UCSD-AML1 (cell line): ENCODE measurements around the gene EMID1.
A peak's percentile ranks its signal among the peaks of the same experiment; 100 is the strongest.
"Not testable (repeated sequence)": the region's sequence is repeated elsewhere in the genome, so short reads cannot be mapped to it uniquely, and the experiment has no call there.

ENCODE experiments used
- DNase-seq: peaks from one replicate; lab custom pipeline; 2025; ENCODE audit not compliant: unreplicated experiment; lab: John Stamatoyannopoulos, UW

Gene EMID1

GRCh38 chr22:29208879-29209623 lies 3.4 kb downstream of the EMID1 start:
- no peak for DNase-seq

- no peak for DNase-seq
These were observed 3.9 kb downstream of the EMID1 start for GRCh38 chr22:29209624-29209929.

DNA sequence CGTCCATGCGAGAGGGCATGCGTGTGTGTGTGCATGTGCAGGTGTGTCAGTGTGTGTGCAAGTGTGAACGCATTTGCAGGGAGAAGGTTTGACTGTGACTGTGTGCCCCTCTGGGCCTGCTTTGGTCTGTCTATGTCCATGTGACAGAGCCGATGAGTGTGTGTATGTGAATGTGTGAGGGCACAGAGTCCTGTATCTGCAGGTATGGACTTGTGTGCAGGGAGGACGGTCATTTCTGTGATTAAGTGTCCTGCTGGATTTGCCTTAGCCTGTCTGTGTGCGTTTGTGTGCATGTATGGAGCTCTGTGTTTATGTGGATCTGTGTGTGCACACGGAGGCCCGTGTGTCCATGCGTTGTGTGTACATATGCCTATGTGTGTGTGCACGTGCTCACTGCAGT lies 5.4 kb downstream of the EMID1 start:
- DNase-seq = no peak

DNA sequence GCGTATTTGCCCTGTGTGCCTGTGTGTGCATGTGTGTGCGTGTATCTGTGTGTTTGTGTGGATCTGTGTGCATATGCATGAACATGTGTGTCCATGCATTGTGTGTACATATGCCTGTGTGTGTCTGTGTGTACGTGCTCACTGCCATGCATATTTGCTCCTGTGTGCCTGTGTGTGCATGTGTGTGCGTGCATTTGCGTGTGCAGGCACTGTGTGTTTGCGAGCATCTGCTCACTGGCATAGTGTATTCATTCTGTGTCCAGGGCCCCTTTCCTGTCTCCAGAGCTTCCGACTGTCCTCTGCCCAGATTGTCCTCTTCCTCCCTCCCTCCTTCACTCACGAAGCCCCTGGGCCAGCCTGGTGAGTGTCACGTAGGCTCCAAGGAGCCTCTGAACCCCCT lies 5.8 kb downstream of the EMID1 start:
- no peak for DNase-seq

DNA sequence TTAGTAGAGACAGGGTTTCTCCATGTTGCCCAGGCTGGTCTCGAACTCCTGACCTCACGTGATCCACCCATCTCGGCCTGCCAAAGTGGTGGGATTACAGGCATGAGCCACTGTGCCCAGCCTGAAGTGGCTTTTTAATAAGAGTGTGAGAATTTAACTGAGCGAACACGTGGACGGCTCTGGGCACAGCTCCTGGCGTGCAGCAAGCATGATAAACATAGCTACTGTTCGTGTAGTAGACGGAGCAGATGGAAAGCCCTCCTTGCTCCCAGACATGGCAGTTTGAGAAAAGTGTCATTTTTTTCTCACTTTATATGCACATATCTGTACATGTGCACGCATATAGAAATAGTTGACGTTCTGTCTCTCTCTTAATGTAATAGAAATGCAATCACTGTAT lies 7.0 kb downstream of the EMID1 start:
- DNase-seq = no peak

GRCh38 chr22:29213493-29213892 lies 7.8 kb downstream of the EMID1 start:
- no peak for DNase-seq

- DNase-seq = no peak
These were observed 8.5 kb downstream of the EMID1 start for GRCh38 chr22:29214232-29214631.

DNA sequence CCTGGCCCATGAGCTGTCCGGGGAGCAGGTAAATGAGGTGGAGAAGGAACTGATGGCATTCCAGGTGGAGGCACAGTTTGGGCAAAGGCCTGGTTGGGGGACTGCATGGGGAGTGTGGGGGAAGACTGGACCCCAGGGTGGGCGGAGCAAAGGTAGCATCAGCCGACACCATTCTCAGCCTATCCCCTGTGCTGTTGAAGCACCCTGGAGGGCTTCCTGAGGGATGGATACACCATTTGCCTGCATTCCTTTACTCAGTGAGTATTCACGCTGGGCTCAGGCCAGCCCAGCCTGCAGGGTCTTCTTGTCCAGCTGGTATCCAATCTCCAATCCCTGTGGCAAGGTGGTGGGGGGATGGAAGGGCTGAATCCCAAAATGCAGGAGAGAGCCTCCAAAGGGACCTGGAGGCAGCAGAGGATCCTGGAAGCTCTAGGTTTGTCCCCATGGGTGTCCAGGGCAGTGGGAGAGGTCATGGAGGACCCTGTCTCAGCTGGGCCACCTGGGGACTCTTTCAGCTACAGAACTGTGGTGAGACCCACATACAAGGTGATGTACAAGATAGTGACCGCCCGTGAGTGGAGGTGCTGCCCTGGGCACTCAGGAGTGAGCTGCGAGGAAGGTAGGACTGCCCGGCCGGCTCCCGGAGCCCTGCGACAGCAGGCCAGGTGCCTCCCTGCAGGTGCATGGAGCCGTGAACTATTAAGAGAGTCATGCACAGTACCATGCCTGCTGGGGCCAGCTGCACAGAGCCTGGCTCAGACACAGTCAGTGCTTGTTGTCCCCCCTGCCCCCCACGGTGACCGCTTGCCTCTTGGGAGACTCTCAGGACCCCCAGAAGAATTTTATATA lies 9.5 kb downstream of the EMID1 start:
- DNase-seq = no peak

DNA sequence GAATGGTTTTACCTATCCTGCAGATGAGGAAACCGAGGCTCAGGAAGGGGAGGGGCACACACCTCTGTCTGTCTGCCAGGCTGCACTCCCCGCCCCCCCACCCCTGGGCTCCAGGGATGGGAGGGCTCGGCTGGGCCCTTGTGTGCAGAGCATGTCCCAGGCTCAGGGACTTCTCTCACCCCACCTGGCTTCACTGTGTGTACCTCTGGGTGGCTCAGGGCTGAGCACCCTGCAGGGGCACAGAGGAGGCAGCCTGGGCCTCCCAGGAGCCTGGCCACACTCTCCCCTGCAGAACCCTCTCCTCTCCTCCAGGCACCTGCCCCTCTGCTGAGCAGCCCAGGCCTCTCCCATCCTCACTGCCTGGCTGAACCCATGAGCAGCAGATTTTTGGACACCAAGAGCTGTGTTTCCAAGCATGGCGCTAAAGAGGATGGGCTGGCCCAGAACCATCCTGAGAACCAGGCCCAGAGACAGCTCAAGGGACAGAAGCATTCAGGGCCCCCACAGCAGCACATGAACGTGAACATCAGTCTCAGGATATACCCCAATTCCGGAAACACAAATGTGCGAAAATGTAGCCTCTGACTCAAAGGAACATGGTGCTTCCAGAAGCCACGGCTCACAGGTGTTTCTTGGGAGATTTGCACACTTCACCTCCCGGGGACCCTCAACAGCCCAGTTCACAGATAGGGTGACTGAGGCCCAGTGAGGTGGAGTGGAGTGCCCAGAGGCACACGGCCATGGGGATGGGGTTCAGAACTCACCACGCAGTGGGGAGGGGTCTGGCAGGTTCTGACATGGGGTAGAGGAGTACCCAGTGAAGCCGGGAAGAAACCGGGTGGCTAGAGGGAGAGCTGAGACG lies 10.5 kb downstream of the EMID1 start:
- no peak for DNase-seq

DNA sequence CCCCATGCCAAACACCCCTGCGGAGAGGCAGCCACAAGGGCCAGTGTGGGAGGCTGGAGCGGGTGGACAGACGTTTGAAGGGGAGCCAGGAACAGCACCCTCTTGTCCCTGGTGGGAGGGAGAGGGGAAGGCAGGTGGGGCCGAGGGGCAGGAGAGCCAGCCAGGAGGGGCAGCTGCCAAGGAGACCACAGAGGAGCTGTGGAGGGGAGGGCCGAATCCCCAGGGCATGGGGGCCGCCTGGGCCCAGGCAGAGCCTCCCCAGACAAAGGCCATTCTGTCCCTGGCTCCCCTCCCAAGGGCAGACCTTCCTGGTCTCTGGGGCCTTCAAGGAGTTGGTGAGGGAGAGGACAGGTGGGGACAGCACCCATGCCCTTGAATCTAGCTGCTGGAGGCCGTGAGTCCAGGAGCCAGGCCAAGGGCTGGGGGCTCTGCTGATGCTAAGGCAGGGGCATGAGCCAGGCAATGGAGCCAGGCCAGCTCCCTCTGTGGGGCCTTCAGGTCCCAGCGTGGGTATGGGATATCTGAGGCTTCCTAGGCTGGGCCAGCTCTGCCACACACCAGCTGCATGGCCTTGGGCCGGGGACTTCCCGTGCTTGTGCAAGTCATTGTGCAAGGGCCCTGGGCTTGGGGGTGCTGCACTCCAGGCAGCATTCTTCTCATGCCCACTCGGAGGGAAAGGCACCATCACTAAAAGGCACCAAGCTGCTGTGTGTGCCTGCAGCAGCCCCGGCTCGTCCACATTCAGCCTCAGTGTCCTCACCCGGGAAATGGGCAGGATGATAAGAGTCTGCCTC lies 11.4 kb downstream of the EMID1 start:
- peak; percentile 29 for DNase-seq

GRCh38 chr22:29217827-29218757 lies 12.4 kb downstream of the EMID1 start:
- no peak for DNase-seq

- no peak for DNase-seq
These were observed 13.2 kb downstream of the EMID1 start for GRCh38 chr22:29218758-29219408.

GRCh38 chr22:29219409-29219782 lies 13.7 kb downstream of the EMID1 start:
- not testable (repeated sequence) for DNase-seq

- DNase-seq = no peak
These were observed 14.4 kb downstream of the EMID1 start for GRCh38 chr22:29219881-29220670.

DNA sequence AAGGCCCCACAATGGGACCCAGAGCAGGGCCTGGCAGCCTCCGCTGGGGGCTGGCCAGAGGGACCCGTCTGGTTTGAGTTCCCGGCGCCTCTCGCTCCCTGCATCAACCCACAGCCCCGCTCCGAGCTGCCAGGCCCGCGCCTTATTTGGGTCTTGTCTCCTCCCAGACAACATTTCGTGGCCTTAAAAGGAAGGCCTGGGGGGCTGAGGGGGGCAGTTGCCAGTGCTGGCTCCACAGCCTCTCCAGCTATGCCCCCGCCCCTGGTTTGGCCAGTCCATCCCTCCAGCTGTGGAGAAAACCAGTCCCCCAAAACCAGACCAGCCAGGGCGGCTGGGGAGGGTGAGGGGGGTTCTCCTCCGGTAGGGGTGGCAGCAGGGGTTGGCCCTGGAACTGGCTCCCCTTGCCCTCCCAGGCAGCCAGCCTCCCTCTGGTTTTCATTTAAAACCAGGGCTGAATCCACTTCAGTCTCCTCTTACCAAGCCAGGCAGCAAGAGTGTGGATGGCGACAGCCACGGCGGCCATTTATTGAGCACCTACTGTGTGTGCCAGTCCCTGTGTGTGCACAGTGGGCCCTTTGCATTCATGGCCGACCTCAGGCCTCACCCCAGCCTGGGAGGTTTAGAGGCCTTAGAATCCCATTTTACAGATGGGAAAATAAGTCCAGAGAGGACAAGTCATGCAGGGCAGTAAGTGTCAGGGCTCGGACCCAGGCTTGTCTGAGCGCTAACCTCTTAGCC lies 18.6 kb downstream of the EMID1 start:
- no peak for DNase-seq

- DNase-seq = no peak
These were observed 19.2 kb downstream of the EMID1 start for GRCh38 chr22:29224859-29225410.

- DNase-seq = no peak
These were observed 19.9 kb downstream of the EMID1 start for GRCh38 chr22:29225422-29226090.
